ENCODE data around the gene ZNF410.

DNA sequence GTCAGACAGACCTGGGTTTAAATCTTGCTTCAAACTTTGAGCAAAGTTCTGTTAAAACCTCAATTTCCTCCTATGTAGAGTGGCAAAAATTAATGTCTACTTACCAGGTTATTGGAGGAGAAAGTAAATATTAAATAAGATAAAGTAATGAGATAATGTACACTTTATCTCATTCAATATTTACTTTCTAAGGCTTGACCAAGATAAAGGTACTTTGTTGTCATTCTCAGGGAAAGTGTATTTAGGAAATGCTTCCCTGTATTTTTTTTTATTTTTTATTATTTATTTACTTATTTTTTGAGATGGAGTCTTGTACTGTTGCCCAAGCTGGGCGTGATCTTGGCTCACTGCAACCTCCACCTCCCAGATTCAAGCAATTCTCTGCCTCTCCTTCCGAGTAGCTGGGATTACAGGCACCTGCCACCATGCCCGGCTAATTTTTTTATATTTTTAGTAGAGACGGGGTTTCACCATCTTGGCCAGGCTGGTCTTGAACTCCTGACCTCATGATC is 58.6 kb downstream of the ZNF410 start:
- TF ChIP-seq, protein P1, sequence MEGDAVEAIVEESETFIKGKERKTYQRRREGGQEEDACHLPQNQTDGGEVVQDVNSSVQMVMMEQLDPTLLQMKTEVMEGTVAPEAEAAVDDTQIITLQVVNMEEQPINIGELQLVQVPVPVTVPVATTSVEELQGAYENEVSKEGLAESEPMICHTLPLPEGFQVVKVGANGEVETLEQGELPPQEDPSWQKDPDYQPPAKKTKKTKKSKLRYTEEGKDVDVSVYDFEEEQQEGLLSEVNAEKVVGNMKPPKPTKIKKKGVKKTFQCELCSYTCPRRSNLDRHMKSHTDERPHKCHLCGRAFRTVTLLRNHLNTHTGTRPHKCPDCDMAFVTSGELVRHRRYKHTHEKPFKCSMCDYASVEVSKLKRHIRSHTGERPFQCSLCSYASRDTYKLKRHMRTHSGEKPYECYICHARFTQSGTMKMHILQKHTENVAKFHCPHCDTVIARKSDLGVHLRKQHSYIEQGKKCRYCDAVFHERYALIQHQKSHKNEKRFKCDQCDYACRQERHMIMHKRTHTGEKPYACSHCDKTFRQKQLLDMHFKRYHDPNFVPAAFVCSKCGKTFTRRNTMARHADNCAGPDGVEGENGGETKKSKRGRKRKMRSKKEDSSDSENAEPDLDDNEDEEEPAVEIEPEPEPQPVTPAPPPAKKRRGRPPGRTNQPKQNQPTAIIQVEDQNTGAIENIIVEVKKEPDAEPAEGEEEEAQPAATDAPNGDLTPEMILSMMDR (IDR thresholded peaks at IDR 0.05) = no peak
- no peak for TF ChIP-seq POLR2A (IDR thresholded peaks at IDR 0.05)

All from breast epithelium (tissue), 3 donors.